Renal cortical epithelial cell (primary cell): Measurements from ENCODE around the gene BIRC7. TPM values are rescaled to one million over a fixed set of nuclear protein-coding genes. Genes with fewer than 3 reads are reported as not detected.

ENCODE experiments used
- DNase-seq: peaks from one replicate; pipeline ENCODE4 v3.0.0-alpha.2; 2011; ENCODE audit warnings: low read depth
- total RNA-seq: library from RNA; depleted of rRNA; stranded (reverse); fragments of >200 nt; gene quantifications from 2 replicates; pipeline ENCODE4 v1.2.3, GENCODE V29; 2014

Gene BIRC7
- 0.15 TPM in 1 of 2 replicates, not detected in the other for total RNA-seq

GRCh38 chr20:63235399-63235983 is at the start of gene BIRC7:
TSS of gene BIRC7 (plus strand) at chr20:63235905. CDS start at chr20:63236097, 192 bp downstream.
- no peak for DNase-seq

GRCh38 chr20:63186084-63186483 is 49.6 kb upstream of the BIRC7 start:
- DNase-seq = no peak

GRCh38 chr20:63186528-63187316 is 49.0 kb upstream of the BIRC7 start:
- peak; percentile 33 for DNase-seq

- DNase-seq = no peak
These were observed 48.2 kb upstream of the BIRC7 start for GRCh38 chr20:63187338-63188158.

- DNase-seq = no peak
These were observed 47.6 kb upstream of the BIRC7 start for GRCh38 chr20:63188159-63188442.

GRCh38 chr20:63188641-63189321 is 46.9 kb upstream of the BIRC7 start:
- DNase-seq = no peak

GRCh38 chr20:63189322-63189642 is 46.4 kb upstream of the BIRC7 start:
- no peak for DNase-seq

GRCh38 chr20:63189846-63190559 is 45.7 kb upstream of the BIRC7 start:
- no peak for DNase-seq

- DNase-seq = no peak
These were observed 44.9 kb upstream of the BIRC7 start for GRCh38 chr20:63190828-63191227.

GRCh38 chr20:63191400-63191799 is 44.3 kb upstream of the BIRC7 start:
- no peak for DNase-seq

- DNase-seq = no peak
These were observed 43.0 kb upstream of the BIRC7 start for GRCh38 chr20:63192721-63193120.

- peak; percentile 35 for DNase-seq
These were observed 41.5 kb upstream of the BIRC7 start for GRCh38 chr20:63194007-63194796.

- DNase-seq = no peak
These were observed 40.9 kb upstream of the BIRC7 start for GRCh38 chr20:63194797-63195173.

- DNase-seq = no peak
These were observed 38.8 kb upstream of the BIRC7 start for GRCh38 chr20:63196768-63197470.

GRCh38 chr20:63198606-63199005 is 37.1 kb upstream of the BIRC7 start:
- no peak for DNase-seq

- no peak for DNase-seq
These were observed 33.7 kb upstream of the BIRC7 start for GRCh38 chr20:63202021-63202420.

GRCh38 chr20:63202811-63203526 is 32.7 kb upstream of the BIRC7 start:
- no peak for DNase-seq

- DNase-seq = no peak
These were observed 31.3 kb upstream of the BIRC7 start for GRCh38 chr20:63204362-63204761.

- DNase-seq = no peak
These were observed 29.8 kb upstream of the BIRC7 start for GRCh38 chr20:63205896-63206295.

- DNase-seq = peak; percentile 93
These were observed 28.8 kb upstream of the BIRC7 start for GRCh38 chr20:63206878-63207277.
